ENCODE results near the gene SLC25A13.

The SLC25A13 gene

DNA sequence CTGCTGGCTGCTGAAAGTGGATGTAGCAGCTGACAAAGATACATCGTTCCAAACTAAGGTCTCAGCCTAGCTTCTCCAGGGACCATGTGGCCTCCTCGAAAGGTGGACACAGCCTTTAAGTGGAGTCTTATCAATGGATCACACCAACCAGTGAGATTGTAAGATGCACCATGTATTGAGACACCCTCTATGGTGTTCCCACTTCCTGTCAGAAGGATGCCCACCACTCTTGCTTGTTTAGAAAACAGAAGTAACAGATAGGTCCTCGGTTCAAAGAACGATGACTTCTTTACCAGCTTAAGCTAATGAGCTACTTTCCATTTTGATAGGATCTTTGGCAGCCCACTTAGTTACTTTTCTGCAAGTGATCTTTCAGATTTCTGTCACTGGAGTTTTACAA lies 34.3 kb downstream of the SLC25A13 start:
- no peak for DNase-seq

DNA sequence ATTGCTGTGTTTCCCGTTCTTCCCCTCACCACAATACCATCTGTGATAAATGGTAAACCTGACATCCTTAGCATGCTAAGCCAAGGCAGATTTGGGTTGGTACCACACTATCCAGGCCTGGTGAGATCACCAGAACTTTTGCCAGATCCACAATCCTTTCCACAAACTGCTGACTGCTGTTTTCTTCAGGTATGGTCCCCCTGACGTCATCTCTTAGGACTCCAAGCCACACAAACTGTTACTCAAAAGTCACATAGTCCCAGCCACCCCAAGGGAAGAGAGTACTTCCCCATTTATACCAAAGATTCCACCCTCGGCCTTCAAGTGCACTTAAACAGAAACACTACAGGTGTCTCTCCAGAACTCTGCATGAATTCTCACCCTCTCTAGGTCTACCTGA lies 34.8 kb downstream of the SLC25A13 start:
- no peak for DNase-seq

DNA sequence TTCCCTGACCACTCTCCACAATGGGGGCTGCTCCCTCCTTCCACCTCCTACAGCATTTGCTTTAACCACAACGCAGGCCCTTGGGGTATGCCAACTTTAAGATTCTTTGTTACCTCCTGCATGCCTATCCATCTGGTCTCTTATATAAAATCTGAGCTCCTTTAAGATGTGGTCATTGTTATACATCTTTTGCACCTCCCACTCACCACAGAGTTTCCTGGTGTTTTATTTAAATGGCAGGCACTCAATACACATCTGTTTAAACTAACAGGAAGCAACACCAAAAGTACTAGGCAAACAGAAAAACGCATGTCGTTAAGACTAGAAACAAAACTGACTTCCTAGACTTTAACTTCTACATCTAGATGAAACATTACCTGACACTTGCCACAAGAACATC lies 36.3 kb downstream of the SLC25A13 start:
- no peak for DNase-seq

DNA sequence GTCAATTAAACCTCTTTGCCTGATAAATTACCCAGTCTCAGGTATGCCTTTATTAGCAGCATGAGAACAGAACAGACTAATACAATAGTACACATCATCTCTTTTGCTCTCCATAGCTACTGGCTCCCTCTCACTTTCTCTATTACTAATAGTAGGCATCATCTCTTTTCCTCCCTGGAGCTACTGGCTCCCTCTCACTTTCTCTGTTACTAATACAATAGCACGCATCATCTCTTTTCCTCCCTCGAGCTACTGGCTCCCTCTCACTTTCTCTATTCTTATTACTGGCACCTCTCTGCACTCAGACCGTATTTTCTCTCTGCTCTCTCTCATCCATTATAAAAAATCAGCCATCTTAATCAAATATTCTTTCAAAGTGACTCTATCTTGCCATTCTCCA lies 37.1 kb downstream of the SLC25A13 start:
- no peak for DNase-seq

DNA sequence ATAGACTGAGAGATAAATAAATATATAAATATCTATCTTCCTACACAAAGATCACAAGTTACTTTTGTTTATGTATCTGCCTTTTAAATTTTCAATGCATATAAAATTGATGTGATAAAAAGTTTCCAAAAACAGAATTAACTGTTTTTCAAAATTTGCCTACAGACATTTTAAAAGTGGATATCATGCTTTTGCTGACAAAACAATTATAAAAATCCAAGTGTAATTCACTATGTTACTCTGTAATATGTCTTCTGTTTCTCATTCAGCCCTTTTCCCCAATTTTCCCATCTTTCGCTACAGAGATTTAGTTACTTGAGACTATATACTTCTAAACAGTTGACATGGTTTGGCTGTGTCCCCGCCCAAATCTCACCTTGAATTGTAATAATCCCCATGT lies 37.7 kb downstream of the SLC25A13 start:
- DNase-seq = no peak

DNA sequence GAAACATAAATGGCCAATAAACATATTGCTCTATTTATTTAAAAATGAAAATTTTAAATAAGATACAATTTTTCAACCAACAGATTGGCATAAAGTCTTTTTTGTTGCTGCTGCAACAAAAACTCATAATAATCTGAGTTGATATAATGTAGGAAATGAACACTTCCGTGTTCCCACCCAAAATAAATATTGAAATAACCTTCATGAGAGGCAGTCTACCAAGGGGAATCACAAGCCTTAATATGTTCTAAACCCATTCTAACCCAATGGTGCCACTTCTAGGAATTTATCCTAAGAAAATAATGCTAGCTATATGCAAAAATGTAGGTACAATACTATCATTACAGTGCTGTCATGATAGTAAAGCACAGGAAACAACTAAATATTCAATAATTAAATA lies 39.1 kb downstream of the SLC25A13 start:
- no peak for DNase-seq

DNA sequence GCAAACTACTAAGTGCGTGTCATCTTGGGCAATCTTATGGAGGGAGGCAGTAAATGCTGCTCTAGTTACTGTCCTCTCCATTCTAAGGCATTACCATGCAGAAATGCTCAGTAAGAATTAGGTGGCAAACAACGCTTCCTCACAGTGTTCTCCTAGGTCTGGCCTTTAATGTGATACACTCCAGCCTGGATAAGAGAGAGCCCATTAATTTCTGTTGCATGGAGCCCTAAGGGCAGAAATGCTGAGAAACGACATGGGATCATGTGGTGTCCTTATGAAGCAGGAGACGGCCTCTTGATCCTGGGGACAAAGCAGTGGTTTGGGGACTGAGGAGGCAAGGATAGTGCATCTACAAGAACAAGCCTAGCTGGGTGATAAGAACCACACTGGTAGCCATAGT lies 44.0 kb downstream of the SLC25A13 start:
- DNase-seq = no peak

DNA sequence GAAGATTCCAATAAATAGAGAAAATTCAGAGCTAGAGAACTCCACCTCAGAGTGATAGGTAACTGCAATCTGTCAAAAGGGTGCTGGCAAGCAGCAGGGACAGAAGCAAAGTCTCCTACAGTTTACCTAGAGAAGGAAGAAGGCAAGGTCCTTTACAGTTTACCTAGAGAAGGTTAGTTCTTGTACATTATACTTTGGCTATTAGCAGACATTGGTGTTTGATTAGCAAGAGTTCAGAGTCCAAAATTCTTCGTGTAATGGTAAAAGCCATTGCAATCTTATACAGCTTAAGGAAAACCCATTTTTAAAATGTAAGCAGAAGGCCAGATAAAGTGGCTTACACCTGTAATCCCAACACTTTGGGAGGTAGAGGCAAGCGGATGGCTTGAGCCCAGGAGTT lies 45.9 kb downstream of the SLC25A13 start:
- no peak for DNase-seq

DNA sequence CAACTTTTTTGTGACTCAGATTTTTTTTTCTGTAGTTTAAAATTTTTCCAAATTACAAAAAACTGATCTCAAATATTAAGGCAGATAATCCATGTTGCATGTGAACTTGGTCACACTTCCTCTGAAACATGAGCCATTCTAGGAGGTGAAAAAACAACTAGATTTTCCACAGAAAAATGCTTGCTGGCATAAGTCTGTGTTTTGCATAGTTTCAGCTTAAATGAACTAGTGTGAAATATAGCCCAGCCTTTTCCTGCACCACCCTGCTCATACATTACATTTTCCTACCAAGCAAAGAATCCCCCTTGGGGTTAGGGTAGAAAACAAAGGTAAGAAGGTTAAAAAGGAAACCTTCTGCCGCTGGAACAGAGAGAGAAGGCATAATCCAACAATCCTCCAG lies 48.2 kb downstream of the SLC25A13 start:
- no peak for DNase-seq

DNA sequence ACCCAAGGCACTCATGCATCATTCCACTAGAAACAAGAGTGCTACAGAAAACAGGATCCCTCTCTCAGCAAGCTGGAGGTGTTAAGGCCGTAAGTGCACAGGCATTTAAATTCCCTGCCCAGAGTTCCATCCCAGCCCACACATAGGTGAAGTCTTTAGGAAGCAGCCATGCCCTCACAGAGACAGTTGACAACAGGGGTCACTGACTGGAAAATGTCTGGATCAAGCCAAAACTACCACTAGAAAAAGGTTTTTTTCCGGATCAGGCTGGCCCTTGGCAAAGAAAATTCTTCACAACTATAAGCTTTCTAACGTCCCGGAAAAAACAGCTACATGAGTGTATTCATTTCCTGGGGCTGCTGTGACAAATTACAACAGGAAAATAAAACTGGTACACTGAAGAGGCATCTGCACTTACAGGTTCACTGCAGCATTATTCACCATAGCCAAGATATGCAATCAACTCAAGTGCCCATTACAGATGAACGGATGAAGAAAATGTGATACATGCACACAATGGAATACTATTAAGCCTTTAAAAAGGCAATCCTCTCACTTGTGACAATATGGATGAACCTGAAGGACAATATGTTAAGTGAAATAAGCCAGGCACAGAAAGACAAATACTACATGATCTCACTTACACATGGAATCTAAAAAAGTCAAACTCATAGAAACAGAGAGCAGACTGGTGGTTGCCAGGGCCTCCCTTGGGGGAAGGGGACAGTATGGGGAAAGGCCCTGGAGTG lies 52.5 kb downstream of the SLC25A13 start:
- no peak for DNase-seq

DNA sequence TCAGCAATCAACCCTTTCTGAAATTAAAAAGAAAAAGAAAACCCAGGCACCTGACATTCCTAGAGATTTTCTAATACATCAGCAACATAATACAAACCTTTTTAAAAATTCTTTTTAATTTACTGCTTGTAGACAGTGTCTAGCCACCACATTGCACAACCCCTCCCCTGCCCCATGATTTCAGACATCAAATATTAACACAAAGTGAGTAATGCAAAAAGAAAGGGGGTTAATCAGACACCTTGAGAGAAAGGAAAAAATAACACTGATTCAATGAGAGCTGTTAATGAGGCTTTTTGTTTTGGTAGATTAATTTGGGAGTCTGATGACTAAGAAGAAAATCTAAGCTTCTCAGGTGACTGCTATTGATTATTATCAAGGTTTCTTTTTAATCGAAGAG lies 55.3 kb downstream of the SLC25A13 start:
- DNase-seq = no peak

DNA sequence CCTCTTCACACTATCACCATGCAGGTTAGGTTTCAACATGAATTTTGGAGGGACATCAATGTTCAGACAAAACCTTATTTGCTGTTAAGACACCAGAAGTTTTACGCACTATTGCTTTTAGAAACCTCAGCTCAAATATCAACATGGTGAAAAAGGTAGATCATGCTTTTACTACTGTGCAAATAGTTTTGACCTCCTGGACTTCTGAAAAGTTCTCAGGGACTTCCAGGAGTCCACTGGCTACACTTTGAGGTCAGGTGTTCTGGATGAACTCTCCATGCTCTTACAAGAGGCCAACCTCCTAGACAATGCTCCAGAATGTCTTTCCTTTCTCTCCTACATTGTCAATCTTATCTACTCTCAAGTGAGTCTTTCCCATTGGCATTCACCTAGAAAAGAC lies 55.9 kb downstream of the SLC25A13 start:
- no peak for DNase-seq

DNA sequence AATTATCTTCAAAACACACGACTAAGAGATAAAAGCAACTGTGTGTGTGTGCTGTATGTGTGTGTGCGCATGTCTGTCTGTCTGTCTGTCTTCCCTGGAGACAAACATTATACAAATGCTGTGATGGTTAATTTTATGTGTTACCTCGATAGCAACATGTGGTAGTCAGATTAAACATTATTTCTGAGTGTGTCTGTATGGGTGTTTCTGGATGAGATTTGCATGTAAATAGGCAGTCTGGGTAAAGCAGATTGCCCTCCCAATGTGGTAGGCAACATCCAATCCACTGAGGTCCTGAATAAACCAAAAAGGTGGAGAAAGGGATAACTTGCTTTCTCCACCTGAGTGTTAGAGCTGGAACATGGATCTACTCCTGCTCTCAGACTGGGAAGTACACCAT lies 67.9 kb downstream of the SLC25A13 start:
- DNase-seq = no peak

DNA sequence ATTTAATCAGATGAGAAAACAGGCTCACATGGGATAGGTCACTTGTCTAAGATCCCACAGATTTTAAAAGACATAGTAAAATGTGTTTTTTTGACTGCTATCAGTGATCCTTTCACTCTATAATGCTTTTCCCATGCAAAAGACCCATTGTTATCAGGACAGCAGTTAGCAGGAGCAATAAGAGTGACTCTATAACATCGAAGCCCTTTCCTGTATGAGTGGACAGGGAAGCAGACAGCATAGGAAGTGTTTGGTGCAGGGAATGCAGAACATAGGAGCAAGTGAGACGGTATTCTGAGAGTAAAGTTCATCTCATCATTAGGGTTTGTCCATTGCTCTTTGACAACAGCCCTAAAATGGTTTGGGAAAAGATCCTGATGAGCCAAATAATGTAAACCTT lies 68.5 kb downstream of the SLC25A13 start:
- no peak for DNase-seq

DNA sequence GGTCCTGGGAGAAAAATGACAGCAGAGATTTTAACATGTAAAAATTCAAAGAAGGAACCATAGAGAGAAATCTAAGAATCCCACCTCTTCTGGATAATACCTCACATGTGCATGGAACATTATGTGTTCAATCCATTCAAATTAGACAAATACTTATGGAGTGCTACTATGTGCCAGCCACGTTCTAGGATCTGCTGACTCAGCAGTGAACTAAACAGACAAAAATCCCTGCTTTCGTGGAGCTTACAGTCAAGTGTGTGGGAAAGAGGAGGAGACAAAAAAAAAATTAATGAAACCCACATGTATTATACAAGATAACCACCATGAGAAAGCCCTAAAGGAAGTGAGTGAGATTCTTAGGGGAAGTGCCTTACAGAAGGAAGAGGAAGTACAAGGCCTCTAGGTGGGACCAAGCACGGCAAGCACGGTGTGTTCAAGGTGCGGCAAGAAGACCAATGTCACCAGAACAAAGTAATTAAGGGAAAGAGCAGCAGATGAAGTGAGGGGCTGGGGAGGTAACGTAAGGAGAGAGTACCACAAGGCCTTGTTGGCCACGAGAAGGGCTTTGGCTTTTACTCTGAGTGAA lies 71.0 kb downstream of the SLC25A13 start:
- no peak for DNase-seq

DNA sequence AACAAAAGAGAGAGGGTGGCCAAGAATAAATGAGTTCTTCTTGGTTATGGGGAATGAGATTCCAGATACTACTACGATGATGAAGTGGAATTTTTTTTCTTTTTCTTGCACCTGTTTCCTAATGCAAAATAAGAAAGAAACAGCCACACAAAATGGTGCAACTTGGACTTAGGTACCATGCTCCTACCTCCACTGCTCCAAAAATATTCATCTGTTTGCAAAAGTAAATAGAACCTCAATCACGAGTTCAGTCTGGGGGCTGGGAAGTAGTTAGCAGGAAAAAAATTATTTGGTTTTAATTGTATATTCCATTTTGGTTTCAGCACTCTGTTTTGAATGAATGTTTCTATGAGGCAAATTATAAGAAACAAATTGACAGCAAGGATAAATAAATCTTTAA lies 73.5 kb downstream of the SLC25A13 start:
- no peak for DNase-seq

DNA sequence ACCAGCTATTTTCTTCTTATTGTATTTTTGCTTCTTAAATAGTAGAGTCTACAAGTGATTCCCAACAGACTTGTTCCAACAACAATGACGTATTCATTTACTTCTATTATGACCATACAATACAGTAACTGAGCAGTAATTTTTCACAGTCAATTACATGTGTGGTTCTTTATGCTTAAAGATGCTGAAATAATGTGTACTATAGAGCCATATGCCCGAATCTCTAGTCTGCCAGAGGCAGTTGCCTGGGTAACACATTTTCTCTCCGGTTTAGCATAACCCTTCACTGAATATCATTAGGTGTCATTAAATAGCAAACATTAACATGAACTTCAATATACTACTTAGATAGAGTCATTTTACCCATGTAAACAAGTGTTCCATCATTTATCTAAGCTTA lies 75.0 kb downstream of the SLC25A13 start:
- peak; percentile 99 for DNase-seq

DNA sequence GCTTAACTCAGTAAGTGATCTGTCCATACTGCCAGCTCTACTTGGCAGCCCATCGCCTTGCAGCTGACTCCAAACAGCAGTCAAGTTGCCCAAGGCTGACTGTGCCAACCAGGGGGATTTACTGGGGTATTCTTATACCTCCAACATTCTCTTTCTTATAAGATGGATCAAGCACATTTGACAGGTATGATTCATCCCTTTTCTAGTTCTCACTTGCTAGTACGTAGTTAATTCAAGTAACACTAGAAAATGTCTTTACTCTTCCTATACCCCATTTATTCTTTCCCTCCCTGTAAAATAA lies 77.0 kb downstream of the SLC25A13 start:
- no peak for DNase-seq

DNA sequence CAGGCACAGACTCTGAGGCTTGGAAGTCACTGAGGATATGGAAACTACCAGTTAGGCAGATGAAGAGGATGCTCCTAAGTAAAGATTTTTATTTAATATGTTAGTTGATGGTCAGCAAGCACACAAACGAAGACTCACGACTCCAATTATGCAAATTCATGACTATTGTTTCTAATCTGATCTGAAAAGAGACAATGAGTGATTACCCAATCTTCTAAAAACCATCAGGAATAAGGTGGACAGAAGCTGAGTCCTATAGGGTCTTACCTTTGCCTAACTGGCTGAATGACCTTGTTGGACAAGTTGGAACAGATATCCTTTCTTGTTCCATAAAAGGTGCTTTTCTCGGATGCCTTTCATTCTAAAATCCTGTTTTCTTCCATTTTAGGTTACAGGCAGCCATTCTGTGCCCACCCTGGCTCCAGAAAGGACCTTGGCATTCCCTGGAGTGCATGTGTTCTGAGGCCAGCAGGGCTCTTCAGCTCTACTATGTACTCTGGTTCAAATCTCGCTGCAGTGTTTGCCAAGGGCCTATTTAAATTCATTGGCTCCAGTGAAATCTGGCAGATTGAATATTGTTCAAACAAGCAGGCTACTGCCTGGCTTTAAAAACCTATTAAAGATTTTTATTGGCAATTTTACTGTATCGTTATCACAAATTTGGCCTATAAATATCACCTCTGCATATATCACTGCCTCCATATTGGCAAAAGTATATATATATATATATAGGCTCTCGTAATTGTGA lies 77.5 kb downstream of the SLC25A13 start:
- DNase-seq = no peak

DNA sequence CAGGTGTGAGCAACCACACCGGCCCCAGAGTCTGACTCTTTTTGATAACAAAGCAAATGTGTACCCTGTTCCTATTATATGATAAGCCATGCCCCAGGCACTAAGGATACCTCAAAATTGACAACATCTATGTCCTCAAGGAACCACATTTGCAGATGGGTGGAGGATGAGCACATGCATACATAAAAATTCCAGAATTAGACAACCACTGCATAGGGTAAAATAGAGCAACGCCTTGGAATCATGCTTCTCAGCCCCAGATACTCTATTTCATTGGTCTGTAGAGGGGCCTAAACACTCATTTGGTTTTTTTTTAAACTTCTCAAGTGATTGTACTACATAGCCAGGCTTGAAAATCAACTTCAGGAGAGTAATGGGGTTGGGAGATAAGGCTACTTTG lies 78.7 kb downstream of the SLC25A13 start:
- no peak for DNase-seq

DNA sequence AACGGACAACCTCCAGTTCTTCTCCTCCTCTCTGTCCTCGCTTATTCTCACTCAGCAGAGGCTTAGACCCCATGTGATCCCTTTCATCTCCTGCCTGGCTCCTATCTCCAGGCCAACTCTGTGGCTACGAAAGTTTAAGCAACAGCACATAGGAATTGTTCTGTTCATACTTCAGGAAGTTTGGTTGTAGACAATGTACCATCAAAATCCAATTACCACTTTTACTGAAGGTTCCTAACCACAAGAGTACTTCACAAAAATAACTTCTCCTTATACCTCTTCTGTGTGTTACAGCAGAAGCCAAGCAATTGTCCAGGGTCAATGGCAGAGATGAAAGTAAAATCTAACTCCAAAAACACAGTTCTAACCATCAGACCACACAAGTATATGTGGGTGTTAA lies 80.0 kb downstream of the SLC25A13 start:
- DNase-seq = no peak

DNA sequence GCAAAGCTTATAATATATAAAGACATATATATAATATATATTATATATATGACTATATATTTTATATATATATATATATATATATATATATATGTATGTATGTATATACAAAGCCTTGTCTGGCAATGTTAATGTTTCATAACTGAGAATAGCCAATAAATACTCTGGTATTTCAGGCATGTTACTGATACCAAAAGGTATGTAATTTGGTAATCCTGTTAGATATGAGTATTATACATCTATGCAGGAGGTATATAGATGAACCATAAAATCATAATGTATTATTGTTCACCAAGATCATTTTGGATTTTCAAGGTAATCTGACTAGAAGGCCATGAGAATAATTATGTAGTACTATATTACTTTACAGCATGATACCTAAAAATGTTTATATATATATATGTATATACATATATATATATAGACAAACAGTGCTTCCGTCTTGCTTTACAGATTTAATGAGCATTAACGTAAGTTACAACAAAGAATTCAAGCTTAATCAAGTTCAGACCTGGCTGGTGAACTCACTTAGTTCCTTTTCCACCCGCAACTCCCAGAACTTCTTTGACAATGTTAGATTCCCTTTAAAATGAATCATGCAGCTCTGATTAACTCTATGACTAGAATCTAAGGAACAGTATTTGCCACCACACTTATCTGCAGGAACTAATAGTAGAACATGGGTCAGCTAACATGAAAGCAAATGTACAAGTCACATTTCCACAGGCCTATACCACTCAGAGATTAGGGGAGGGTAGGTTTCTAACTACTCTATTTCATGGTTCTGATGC lies 82.7 kb downstream of the SLC25A13 start:
- no peak for DNase-seq

DNA sequence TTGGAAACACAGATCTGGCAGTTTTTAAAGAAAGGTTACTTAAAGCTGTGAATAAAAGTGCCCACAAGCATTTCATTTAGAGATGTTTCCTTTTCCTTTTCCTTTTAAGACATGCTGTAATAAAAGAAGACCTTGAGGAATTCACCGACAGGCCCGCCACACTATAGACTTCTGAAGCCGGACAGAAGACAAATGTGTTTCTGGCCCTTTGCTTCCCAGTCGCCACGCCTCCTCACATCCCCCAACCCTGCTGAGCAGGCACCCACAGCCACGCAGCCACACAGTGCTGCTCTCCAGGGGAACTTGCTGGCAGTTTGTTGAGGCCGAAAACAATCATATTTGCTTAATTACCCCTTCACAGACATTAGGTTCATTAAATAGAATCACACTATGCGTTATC lies 83.4 kb downstream of the SLC25A13 start:
- no peak for DNase-seq

DNA sequence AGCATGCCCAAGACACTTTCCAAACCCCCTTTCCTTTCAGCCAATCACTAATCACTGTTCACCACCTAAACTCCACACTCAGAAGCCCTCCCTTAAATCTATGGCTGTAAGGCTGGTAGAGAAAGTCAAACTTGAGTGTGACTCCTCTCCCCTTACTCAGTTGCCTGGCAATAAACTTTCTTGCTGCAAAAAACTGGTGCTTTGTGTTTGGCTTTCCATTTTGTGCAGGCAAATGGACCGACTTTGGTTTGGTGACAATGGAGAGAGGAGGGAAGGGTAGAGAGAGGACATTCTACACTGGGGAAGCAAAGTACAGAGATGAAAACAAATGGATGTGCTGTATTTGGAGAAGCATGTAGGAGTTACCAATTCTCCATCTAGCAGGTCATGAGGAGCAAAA lies 84.9 kb downstream of the SLC25A13 start:
- DNase-seq = no peak

Data from NCI-H1436 treated with DMSO at 0.1 percent for 48 hours (cell line).